Sciatic nerve (tissue), 2 donors: ENCODE results near the gene AP4B1. TPM values are rescaled to one million over a fixed set of nuclear protein-coding genes. Genes with fewer than 3 reads are reported as not detected.
A peak's percentile ranks its signal among the peaks of the same experiment; 100 is the strongest.

Experiments used
- ATAC-seq: fragments of 200-7000 bp; cut with Tn5 transposase; one replicate; pipeline ENCODE4 v1.9.1; 2020; ENCODE audit warnings: mild to moderate bottlenecking, moderate library complexity
- DNase-seq: peaks from one replicate; pipeline ENCODE4 v3.0.0-alpha.2; 2020; ENCODE audit warnings: low spot score
- intact Hi-C: fragments of 100-400 bp; cut with DNase I; formaldehyde crosslinking; loops from one replicate; pipeline ENCODE4 v1.14.2; 2022
- total RNA-seq: library from RNA; stranded (reverse); fragmentation: NEBNext Ultra II Directional; extraction: Animal tissue kit (Norgen Biotek cat#: 25700); gene quantifications from one replicate; pipeline ENCODE4 v1.2.1, GENCODE V29; 2021
- donor health status: DM: no; HTN: no; CAD: no.
- donor health status: DM: no; HTN: no; CAD: no.

Gene AP4B1
- total RNA-seq, 1 donor from 2014 or later: 21.2 TPM

DNA sequence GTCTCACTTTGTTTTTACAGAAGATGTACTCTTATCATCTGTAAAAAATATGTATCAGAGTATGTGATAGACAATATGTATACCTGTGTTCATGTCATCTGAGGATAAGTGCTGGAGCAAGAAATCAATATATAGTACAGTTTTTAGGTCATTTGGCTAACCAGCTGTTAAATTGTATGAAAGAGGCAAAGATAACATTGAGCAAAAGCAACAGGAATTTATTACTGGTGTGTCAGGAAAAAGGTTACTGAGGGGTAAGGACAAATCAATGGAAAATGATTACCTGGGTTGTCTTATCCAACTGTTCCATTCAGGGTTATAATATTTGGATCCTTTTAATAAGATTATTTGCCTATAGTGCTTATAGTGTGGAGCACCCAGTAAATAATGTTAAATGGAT lies 29.4 kb upstream of the AP4B1 start:
- intact Hi-C loops: no loop called here
- DNase-seq: no peak
- no peak for ATAC-seq

DNA sequence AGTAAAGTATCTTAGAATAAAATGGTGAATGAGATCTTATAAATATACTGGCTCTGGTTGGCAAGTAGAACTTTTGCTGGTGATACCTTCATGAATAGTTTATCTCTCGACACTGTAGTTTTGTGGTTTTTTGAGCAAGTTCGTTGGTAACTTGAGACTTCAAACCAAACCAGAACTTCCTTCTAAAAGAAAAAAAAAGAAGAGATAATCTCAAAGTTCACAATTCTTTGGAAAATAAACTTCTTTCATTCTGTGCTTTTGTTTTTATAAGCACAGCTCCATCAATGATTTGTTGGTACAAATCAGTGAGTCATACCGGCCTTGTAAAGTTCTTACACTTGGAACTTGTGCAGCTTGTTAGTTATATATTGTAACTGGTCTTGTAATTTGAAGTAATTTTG lies 26.9 kb upstream of the AP4B1 start:
- intact Hi-C loops: no loop called here
- no peak for ATAC-seq
- DNase-seq: no peak

DNA sequence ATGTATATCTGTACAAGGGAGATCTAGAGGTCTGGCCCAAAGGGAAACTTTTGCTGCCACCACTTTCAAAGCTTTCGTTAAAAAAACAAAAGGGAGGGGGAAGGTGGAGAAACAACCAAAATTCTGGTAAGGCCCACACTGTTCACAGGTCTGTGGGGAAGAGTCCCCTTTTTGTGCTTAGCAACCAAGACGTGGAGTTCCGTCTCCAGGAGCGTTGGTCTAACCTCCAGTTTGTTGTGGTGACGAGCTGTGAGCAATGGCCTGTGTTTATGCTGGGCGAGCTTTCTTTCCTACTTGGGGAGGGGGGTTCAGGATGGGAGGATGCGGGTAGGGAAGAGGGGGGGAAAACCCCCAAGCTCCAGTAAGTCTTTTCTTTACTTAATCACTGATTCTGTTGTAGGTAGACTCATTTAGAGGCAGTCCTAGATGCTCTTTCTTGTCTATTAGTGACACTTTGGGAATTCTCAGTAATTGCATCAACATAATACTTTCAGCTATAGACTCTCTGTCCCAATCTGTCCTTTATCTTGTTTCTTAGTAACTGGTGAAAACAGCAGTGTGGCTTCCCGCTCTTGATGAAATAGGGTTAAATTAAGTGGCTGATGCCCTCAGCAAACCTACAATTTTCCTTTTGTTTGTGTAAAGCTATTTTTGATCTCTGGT lies 26.0 kb upstream of the AP4B1 start:
- ATAC-seq: peak; percentile 21
- no peak for DNase-seq
- intact Hi-C loops: no loop called here

DNA sequence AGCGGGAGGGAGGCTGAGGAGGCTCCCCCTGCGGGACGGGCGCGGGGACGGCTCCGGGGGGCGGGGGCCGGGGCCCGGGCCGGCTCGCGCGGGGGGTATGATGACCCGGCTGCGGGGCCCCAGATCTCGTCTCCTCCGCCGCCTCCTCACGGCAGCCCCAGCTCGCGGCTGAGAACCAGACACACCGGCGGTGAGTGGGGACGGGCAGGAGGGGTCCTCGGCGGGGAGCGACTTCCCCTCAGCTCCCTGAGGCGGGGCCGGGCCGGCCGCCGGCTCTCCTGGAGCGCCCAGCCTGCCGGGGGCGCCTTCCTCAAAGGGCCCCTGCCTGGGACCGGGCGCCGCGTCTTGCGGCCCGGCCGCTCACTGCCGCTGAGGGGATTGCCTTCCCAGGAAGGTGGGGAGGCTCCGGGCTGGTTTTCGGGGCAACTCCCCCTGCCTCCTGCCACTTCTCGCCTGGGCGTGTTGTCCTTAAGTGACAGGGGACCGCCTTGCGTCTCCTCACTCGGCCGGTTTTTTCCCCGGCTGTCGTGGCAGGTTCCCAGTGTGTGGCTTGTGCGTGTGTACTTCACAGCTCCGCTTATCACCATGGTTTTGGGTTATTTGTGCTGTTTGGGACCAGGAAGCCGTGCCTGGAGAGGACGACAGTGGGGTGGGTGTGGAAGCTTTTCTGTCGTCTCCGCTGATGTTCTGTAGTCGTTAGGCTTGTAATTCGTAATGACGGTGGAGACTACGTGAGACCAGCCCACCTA lies 25.3 kb upstream of the AP4B1 start:
- ATAC-seq: peak; percentile 48
- intact Hi-C loops: no loop called here
- peak; percentile 66 for DNase-seq

DNA sequence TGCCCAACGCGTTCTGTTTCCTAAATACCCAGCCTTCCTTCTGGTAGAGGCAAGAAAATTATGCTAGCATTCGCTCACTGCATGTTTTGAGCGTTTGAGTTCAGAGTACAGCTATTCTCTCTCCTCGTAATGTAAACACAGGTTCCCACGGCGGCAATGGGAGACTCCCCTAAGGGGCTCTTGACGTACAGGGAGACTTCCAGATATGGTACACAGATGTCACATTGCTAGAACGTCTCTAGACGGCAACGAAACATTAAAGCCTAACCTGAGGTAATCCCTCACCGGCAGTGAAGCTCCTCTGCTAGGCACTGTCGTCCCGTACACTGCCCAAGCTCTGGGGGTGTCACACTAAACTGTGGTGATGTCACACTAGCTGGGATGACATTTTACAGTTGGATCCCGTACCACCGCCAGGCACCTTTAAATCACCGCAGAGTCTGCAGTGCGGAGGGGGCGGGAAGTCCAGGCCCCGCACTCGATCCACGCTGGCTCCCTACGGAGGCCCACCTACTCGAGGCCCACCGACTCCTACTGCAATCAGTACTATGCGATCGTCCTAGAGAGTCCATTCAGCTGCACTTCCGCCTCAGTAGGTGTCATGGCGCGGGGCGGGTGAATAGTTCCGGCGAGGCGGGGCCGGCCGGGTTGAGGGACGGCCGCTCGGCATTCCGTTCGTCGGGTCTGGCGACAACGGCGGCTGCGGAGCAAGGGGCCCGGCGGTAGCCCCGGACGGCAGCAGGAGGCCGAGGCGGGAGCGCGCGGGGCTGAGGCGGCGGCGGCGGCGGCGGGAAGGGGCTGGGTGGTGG lies 24.5 kb upstream of the AP4B1 start, which contains the start of gene HIPK1:
HIPK1 (plus strand) TSS at position 384 of the 809 bp plus-strand sequence.
- DNase-seq: peak; percentile 95
- peak; percentile 97 for ATAC-seq
- intact Hi-C loops: no loop called here

DNA sequence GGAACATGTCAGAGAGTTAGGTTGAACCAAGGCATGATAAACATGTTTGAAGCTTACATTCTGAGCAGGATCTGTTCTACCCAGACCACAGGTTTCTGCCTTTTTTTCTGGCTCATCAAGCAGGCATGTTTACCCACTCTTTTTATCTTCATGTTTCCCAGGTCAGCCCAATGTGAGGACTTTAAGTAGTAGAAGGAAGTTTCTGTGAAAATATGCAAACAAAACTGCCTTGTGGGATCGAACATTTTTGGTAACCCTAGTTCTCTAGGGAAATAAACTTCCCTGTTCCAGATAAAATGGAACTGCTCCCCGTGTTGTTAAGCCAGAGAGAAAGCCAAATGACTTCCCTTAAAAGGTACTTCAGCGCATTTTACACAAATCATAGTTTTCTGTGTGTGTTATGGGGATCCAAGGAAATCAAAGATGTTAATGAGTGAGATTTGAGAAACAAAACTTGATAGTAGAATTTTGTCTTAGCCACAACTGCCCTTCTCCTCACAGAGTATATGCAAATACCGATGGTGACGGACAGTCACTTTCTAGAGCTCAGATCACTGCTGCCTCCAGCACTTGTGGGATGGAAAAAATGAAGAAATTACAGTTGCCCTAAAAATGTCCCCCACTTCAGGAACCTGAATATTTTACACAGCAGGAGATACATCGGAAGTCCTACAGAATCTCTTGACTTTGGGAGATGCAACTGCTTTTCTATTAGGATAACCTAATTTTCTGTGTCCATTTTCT lies 23.8 kb upstream of the AP4B1 start:
- intact Hi-C loops: no loop called here
- ATAC-seq: no peak

DNA sequence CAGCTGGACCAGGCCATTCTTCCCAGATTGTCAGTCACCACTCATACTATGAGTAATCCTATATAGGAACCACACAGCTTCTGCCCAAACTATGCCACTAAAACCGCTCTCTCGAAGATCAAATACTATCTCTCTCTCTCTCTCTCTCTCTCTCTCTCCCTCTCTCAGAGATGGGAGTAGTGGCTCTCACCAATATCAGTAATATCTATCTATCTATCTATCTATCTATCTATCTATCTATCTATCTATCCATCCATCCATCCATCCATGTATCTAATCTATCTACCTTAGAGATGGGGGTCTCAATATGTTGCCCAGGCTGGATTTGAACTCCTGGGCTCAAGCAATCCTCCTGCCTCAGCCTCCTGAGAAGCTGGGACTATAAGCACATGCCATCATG lies 19.9 kb upstream of the AP4B1 start:
- intact Hi-C loops: no loop called here
- no peak for DNase-seq
- no peak for ATAC-seq

More for the DNA sequence above, 23.8 kb upstream of the AP4B1 start:
- DNase-seq: no peak

DNA sequence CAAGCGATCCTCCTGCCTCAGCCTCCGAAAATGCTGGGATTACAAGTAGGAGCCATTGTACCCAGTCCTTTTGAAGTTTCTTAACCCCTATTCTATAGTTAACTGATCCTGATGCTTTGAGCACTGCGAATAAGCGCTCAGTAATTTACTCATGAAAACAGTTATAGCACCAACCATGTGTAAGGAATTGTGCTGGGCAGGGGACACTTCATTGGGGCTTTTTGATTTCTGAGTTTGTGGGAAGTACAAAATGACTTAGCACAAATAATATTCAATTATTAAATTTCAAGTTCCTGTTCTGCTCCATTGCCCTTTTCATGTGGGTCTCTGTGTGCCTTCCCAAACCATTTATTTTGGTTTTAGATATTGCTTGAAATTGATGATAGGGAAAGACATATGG lies 18.4 kb upstream of the AP4B1 start:
- ATAC-seq (no peak), DNase-seq (no peak)
- intact Hi-C loops: no loop called here

DNA sequence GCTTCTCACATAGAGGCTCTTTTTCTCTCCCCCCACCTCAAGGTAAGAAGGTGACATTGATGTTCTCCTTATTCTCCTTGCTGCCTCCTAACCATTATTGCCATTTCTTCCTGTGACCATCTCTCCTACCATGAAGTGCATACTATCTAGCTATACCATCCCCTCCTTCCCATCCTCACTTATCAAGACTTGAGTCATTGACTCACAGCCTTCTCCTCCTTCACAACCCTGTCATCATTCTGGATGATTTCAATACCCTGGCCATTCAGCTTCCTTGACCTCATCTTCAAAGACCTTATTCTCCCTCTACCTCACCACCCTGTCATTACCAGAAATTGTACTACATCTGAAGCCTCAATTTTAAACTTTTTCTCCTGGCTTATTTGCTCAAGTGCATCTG lies 13.6 kb upstream of the AP4B1 start:
- ATAC-seq (no peak), DNase-seq (no peak)
- intact Hi-C loops: no loop called here

DNA sequence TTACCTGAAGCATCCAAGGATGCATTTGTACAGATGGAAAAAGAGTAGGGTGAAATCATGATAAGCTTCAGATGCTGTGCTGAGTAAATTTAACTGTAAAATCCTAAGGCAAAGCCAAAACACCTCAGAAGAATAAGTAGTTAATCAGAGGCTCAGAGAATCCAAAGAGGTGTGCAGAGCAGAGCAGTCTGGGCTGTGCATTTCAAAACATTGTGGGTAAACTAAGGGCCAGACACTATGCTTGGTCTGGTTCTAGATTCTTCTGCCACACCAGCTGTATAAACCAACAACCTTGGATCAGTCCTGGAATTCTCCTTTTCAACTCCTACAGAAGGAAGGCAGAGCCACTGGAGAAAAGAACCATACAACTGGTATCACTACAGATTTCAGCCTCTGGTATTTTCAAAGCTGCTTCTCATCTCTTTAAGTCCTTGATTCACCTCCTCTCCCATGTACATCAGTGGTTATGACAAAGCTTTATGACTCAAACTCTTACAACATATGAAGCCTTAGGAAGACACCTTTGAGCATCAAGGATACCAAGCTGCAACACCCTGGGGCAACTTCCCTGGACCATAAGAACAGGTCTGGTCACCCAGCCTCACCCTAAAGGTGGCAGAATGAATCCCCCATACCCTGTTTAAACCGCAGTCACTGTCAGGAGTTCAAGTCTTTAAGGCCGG lies 12.9 kb upstream of the AP4B1 start:
- intact Hi-C loops: no loop called here
- DNase-seq (no peak), ATAC-seq (no peak)

DNA sequence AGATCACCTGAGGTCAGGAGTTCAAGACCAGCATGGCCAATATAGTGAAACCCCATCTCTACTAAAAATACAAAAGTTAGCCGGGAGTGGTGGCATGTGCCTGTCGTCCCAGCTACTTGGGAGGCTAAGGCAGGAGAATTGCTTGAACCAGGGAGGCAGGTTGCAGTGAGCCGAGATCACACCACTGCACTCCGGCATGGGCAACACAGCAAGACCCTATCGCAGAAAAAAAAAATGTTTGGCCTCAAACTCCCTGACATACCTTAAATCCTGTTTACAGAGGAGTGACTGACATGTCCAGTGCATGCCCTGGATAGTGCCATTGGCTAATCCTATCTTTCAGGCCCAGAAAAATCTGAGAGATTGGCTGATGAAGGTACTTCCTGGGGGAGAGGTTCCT lies 12.4 kb upstream of the AP4B1 start:
- intact Hi-C loops: no loop called here
- ATAC-seq: no peak
- no peak for DNase-seq

DNA sequence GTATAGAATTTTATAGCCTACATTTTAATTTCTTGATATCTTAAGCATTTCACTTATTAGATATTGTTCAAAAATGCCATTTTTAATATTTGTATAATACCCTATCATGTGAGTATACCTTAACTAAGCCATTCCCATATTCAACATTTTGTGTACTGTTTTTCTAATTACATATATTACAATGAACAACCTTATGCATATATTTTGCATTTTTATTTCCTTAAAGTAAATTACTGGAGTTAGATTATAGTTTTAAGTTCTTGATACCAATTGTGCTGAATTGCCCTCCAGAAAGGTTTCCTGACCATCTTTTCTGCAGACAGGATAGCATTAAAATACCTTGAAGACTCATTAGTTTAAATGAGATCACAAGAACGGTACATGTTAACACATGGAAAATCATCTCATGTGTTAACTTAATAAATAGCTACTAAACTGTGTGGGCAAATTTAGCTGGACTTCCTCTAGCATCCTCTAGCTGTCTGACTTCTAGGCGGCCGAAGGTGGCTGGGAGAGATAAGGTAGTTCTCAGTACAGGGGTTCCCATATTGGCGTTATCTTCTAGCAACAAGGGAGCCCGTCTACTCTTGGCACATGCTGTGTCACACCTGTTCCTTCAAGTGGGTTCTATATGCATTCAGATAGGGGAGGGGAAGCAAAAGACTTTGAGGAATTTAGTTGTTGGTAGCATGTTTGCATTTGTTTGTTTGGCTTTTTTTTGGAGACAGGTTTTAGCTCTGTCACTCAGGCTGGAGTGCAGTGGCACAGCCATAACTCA lies 9.5 kb upstream of the AP4B1 start:
- intact Hi-C loops: no loop called here
- ATAC-seq (no peak), DNase-seq (no peak)

DNA sequence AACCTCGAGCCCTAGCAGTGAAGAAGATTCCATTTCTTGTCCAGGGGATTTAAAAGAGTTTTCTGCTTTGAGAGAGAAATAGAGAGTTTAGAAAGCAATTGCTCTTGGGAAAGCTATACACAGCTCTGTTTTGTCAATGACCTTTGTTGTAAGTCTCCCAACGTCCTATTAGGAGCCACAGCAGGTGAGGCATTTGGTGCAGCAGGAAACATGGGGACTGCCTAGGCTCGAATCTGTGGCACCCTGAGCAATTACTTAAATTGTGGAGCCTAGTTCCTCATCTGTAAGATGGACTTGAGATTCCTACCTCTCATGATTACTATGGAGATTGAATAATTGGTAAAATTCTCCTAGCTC lies 8.7 kb upstream of the AP4B1 start:
- intact Hi-C loops: no loop called here
- DNase-seq: no peak
- ATAC-seq: no peak

DNA sequence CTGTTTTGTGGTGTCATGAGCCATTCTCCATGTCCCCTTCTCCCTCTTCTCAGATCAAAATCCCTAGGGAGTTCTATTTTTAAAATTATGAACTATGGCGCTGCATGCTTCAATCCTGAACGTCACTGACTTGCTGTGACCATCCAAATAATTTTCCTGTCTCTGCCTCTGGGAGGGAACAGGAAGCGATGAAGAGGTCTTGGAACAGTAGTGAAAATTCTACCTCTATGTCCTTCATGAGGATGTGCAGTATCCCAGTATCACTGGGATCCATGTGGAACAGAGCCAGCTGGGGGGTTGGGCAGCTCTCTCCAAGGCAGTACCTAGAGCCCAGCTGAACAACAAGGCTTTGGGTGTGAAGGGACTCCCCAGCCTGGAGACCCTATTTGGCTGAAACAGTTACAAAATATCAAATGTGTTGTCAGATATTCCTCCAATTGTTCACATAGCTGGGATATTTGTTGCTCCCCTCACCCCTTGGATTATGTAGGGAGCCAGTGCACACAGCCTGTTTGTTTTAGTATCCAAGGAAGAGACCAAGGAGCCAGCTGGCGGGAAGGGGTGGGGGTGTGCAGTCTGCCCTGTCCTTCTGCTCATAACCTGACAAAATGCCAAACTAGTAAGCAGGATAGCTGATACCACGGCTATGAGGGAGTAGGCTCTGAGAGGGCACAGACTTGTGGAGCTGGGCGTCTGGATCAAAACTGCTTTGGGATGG lies 8.2 kb upstream of the AP4B1 start:
- ATAC-seq (no peak), DNase-seq (no peak)
- intact Hi-C loops: no loop called here

DNA sequence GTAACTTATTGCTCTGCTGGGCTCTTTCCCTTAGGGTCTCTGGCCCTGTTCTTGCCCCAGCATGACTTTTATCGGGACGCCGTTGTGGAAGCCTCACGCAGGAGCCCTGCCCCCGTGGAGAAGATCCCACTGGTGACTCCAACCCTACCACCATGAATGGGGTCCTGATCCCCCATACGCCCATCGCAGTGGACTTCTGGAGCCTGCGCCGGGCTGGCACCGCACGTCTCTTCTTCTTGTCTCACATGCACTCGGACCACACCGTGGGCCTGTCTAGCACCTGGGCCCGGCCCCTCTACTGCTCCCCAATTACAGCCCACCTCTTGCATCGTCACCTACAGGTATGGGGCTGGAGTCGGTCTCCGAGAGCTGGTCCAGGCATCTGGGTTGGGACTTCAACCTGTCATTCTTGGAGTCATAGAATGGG lies 849 bp upstream of the AP4B1 start:
- intact Hi-C loops: loop anchor here (5.0 kb wide), 1 partner anchor 1098 kb away; no protein-coding TSS in a partner anchor
- ATAC-seq: peak; percentile 0
- DNase-seq: no peak

DNA sequence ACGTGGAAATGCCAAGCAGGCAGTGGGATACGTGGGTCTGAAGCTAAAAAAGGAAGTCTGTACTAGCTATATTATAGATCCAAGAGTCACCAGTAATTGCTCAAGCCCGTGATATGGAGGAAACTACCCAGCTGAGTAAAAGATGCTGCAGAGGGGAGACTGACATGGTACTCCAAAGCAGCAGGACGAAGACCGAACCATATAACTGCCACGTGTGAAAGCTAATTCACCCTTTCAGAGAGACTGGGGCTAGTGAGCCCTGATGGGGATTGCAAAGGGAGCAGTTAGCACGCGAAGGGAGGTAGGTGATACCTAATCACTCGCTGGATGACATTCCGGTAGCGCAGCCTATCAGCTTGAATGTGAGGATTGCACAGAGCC lies 316 bp downstream of the AP4B1 start:
- ATAC-seq (no peak), DNase-seq (no peak)
- intact Hi-C loops: no loop called here

DNA sequence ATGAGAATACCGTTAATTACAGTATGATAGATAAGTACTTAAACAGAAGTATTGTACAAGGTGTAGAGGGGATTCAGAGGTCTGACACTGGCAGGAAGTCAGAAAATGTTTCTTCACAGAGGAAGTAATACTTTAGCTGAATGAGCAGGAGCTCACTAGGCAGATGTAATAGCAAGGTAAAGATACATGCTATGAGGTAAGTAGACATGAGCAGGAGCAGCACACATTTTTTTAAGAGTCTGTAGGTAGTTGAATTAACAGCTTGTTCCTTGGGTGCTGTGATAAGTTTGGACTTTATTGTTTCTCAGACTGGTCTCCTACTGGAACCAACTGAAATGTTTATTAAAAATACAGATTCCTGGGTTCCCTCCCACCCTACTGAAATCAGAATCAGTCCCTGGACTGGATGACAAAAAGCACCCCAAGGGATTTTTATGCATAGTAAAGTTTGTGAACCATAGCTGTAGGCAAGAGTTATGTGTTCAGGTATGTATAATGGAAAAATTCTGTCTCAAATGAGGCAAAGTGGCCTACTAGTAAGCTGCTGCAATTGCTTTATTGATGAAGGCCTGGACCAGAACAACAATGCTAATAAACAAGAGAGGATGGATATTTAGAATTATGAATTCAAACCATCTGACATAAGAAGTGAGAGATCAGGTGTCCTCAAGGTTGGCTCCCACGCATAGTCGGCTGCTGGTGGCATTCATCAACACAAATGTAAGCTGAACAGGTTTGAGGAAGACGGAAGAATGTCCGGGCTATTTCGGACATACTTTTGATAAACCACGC lies 902 bp downstream of the AP4B1 start:
- intact Hi-C loops: no loop called here
- ATAC-seq (no peak), DNase-seq (no peak)
